C4-2B (cell line): ENCODE data around the gene SH2D7.

Source experiments
- H3K27ac ChIP-seq: fragments of 450-650 bp; 2 replicates; pipeline ENCODE4 v1.5.1; 2017
- ZFX ChIP-seq: fragments of 450-650 bp; IDR thresholded peaks from 2 replicates; pipeline ENCODE4 v1.6.1; 2017
- TF ChIP-seq, protein P1 (sequence below): fragments of 450-650 bp; conservative IDR thresholded peaks from 2 replicates; pipeline ENCODE4 v1.5.1; 2017; ENCODE audit warnings: mild to moderate bottlenecking

SH2D7 gene

DNA sequence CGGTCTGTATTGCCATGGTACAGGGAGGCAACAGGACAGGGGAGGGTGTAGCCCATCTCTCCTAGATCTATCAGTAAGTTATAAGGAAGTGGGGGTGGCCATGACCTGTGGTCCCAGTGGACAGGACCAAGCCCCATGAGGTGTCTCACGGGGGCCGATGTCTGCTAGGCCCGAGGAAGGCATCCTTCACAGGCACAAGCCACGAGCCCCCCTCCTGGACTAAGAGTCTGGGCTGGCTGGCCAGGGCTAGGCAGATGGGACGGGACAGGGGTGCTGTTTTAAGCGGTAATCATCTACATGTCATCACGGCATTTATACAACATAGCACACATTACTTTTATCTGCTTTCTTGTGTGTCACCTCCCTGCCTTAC is 12.3 kb upstream of the SH2D7 start:
- TF ChIP-seq, protein P1, sequence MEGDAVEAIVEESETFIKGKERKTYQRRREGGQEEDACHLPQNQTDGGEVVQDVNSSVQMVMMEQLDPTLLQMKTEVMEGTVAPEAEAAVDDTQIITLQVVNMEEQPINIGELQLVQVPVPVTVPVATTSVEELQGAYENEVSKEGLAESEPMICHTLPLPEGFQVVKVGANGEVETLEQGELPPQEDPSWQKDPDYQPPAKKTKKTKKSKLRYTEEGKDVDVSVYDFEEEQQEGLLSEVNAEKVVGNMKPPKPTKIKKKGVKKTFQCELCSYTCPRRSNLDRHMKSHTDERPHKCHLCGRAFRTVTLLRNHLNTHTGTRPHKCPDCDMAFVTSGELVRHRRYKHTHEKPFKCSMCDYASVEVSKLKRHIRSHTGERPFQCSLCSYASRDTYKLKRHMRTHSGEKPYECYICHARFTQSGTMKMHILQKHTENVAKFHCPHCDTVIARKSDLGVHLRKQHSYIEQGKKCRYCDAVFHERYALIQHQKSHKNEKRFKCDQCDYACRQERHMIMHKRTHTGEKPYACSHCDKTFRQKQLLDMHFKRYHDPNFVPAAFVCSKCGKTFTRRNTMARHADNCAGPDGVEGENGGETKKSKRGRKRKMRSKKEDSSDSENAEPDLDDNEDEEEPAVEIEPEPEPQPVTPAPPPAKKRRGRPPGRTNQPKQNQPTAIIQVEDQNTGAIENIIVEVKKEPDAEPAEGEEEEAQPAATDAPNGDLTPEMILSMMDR: no peak
- no peak for TF ChIP-seq ZFX
- no peak overlapping the region for H3K27ac ChIP-seq

DNA sequence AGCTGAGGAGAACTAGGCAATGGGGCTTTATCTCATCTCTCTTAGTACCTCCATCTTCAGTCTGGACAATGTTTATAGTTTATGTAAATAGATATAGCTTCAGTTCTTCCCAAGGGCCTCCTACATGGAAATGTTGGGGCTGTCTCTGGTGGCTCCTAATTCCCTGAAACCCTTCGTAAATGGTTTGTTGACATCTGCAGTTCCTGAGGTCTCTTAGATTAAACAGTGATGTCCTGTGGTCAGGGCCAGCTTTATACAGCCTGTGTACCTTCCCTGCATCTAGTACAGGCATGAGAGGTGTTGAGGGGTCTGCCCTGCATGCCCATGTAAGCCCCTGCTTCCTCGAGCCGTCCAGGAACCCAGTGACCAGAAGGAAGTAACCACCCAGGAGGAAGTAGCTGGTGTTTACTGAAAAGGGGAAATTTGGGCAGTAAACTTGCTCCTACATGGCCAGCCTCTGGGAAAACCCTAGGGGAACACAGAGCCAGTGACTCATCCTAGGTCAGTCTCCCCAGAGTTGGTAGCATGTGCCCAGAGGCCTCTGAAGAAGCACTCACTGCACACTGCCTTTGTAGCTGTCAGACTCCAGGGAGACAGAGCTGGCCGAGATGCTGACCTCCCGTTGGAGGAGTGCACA is 10.1 kb upstream of the SH2D7 start:
- TF ChIP-seq, protein P1: no peak
- TF ChIP-seq ZFX: no peak
- H3K27ac ChIP-seq: no peak overlapping the region

DNA sequence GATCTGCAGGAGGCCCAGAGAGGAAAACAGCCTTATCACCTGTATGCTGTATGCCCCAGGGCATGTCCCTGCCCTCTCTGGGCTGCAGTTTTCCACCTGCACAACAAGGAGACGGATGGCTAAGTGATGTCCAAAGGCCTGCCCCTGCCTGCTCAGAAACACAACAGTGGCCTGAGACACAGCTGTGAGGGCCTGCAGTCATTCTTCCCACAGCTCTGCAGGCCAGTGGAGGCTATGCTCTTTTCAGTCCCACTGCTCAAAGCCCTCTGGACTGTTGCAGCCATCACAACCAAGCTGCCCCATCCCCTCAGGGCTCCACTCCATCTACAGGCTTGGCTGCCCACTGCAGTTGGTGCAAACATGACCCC is 9.6 kb upstream of the SH2D7 start:
- H3K27ac ChIP-seq: no peak overlapping the region
- no peak for TF ChIP-seq ZFX
- TF ChIP-seq, protein P1: no peak

DNA sequence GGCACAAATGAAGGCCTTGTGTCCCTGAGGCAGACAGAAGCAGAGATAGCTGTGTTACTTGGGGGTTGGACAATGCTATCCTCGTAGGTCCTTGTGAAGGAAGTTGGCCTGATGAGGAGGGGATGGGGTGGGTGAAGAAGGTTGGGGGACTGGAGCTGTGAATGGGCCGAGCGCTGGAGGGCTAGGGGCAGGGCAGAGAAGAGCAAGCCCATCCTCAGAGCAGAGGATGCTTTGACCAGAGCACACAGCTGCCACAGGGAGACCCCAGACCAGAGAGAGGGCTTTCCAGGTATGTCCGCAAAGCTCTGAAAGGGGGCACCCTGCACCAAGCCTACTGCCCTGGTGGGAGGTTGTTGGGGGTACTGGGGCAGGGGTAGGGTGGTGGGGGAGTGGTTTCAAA is 9.2 kb upstream of the SH2D7 start:
- H3K27ac ChIP-seq: no peak overlapping the region
- TF ChIP-seq, protein P1: no peak
- no peak for TF ChIP-seq ZFX

DNA sequence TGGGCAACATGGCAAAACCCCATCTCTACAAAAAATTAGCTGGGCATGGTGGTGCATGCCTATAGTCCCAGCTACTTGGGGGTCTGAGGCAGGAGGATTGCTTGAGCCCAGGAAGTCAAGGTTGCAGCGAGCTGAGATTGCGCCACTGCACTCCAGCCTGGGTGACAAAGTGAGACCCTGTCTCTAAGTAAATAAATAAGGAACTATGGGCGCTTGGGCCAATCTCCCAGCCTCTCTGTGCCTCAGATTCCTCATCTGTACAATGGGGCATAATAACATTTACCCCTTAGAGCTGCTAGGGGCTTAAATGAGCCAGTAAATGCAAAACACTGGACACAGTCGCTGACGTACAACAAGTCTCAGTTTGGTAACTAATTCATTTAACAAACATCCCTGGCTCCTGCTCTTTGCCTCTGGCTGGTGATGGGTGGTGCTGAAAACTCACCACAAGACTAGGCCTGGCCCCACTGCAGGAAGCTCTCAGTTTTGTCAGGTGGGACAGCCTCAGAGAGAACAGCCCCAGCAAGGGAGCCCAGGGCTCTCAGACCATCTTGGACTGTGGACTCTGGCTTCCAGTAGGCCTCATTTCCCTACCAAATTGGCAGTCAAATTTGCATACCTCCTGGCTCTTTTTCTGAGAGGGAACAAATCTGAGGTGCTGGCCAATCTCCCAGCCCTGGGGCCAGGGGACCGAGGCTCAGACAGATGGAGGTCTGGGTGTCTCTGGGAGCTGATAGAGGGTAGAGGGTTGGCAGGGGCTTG is 8.5 kb upstream of the SH2D7 start:
- no peak overlapping the region for H3K27ac ChIP-seq
- TF ChIP-seq ZFX: no peak
- TF ChIP-seq, protein P1: no peak

DNA sequence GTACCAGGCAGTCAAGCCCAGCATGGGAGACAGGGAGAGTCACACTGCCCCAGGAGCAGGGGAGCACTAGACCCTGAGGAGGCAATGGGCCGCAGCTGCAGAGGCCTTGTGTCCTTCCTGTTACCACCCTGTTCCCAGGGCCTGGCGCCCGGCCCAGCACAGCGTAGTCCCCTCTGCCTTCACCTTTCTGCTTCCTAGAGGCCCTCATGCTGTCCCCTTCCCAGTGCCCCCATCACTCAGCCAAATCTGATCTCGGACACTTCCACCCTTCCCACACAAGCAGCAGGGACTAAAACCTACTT is 8.0 kb upstream of the SH2D7 start:
- no peak overlapping the region for H3K27ac ChIP-seq

DNA sequence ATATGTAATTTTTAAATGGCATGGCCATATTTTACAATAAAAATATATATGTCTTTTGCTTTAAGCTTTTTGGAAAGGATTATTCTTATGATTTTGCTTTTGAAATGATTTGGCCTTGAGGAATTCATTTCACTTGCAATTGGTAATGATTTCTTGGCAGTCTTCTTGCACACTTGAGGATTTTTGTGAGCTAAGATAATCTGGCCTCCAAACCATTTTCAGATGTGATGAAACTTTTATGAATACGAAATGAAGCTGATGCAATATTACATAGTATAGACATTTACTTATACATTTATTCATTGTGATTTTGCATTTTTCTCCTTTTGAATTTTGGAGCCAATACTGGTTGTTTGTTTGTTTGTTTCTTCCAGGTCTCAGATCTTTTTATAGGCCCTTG is 6.4 kb upstream of the SH2D7 start:
- H3K27ac ChIP-seq: no peak overlapping the region

More for the DNA sequence above, 8.0 kb upstream of the SH2D7 start:
- TF ChIP-seq, protein P1: no peak
- TF ChIP-seq ZFX: no peak

More for the DNA sequence above, 6.4 kb upstream of the SH2D7 start:
- no peak for TF ChIP-seq ZFX
- TF ChIP-seq, protein P1: no peak
